Endothelial cell of umbilical vein (primary cell): ENCODE measurements around the gene OR2T5.
"Not testable (repeated sequence)": the region's sequence is repeated elsewhere in the genome, so short reads cannot be mapped to it uniquely, and the experiment has no call there.

Experiments
- EZH2 ChIP-seq: IDR thresholded peaks from 2 replicates; pipeline ENCODE4 v1.6.1; 2012; ENCODE audit warnings: borderline replicate concordance, low read depth, mild to moderate bottlenecking, moderate library complexity, low read length, inconsistent platforms; ENCODE audit not compliant: severe bottlenecking
- FOS ChIP-seq: IDR thresholded peaks from 2 replicates; pipeline ENCODE4 v1.6.1; 2011; ENCODE audit warnings: mild to moderate bottlenecking, low read length, moderate library complexity, borderline replicate concordance; ENCODE audit not compliant: insufficient read depth
- GATA2 ChIP-seq: IDR thresholded peaks from 2 replicates; pipeline ENCODE4 v1.7.0; 2011; ENCODE audit warnings: low read depth, mild to moderate bottlenecking, moderate library complexity, mixed read lengths, low read length; ENCODE audit not compliant: insufficient read length, insufficient read depth
- JUN ChIP-seq: IDR thresholded peaks from 2 replicates; pipeline ENCODE4 v1.6.1; 2011; ENCODE audit warnings: borderline replicate concordance, low read depth; ENCODE audit not compliant: insufficient read length, insufficient read depth
- MYC ChIP-seq: IDR thresholded peaks from one replicate; pipeline ENCODE4 v1.6.1; 2011; ENCODE audit warnings: mild to moderate bottlenecking, low read depth, low read length
- POLR2A ChIP-seq: IDR thresholded peaks from 2 replicates; pipeline ENCODE4 v1.6.1; 2012; ENCODE audit warnings: low read depth, mild to moderate bottlenecking, control low read depth, low read length
- POLR2AphosphoS5 ChIP-seq: IDR thresholded peaks from 2 replicates; pipeline ENCODE4 v1.6.1; 2012; ENCODE audit warnings: low read depth, mild to moderate bottlenecking, control low read depth, low read length, moderate library complexity; ENCODE audit not compliant: insufficient read depth
- TF ChIP-seq, protein P1 (sequence below), 2 donors: IDR thresholded peaks; 1 replicate in 1 of 2; 2 replicates in 1 of 2; pipeline ENCODE4 v1.5.1; 2011; ENCODE audit warnings: low read length in 2 of 2, mild to moderate bottlenecking in 2 of 2, moderate library complexity in 2 of 2, control low read depth in 1 of 2, inconsistent platforms in 1 of 2, low read depth in 1 of 2; ENCODE audit not compliant: insufficient read depth in 1 of 2; ENCODE audit errors: extremely low read depth in 1 of 2
- TF ChIP-seq, protein P2 (sequence below): IDR thresholded peaks from 2 replicates; pipeline ENCODE4 v1.6.1; 2011; ENCODE audit not compliant: insufficient read depth, insufficient read length

GRCh38 chr1:248481686-248482579, 6.5 kb upstream of the OR2T5 start:
- TF ChIP-seq EZH2, POLR2A, GATA2, POLR2AphosphoS5, JUN, MYC, FOS: not testable (repeated sequence)
- TF ChIP-seq, protein P1, sequence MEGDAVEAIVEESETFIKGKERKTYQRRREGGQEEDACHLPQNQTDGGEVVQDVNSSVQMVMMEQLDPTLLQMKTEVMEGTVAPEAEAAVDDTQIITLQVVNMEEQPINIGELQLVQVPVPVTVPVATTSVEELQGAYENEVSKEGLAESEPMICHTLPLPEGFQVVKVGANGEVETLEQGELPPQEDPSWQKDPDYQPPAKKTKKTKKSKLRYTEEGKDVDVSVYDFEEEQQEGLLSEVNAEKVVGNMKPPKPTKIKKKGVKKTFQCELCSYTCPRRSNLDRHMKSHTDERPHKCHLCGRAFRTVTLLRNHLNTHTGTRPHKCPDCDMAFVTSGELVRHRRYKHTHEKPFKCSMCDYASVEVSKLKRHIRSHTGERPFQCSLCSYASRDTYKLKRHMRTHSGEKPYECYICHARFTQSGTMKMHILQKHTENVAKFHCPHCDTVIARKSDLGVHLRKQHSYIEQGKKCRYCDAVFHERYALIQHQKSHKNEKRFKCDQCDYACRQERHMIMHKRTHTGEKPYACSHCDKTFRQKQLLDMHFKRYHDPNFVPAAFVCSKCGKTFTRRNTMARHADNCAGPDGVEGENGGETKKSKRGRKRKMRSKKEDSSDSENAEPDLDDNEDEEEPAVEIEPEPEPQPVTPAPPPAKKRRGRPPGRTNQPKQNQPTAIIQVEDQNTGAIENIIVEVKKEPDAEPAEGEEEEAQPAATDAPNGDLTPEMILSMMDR (IDR thresholded peaks at IDR 0.05; ENCODE audit: extremely low read depth in 1 of 2, insufficient read depth in 1 of 2, low read depth in 1 of 2, low read length in 2 of 2): not testable (repeated sequence)
- TF ChIP-seq, protein P2, sequence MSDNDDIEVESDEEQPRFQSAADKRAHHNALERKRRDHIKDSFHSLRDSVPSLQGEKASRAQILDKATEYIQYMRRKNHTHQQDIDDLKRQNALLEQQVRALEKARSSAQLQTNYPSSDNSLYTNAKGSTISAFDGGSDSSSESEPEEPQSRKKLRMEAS: not testable (repeated sequence)
